HG03442 (cell line): ENCODE data around the gene CAVIN1.
"Not testable (repeated sequence)": the region's sequence is repeated elsewhere in the genome, so short reads cannot be mapped to it uniquely, and the experiment has no call there.

ENCODE experiments used
- ATAC-seq: cut with Tn5 transposase; IDR thresholded peaks from one replicate; pipeline ENCODE4 v1.9.1; 2021; ENCODE audit warnings: mild to moderate bottlenecking, moderate library complexity; ENCODE audit not compliant: unreplicated experiment

The CAVIN1 gene, protein sequence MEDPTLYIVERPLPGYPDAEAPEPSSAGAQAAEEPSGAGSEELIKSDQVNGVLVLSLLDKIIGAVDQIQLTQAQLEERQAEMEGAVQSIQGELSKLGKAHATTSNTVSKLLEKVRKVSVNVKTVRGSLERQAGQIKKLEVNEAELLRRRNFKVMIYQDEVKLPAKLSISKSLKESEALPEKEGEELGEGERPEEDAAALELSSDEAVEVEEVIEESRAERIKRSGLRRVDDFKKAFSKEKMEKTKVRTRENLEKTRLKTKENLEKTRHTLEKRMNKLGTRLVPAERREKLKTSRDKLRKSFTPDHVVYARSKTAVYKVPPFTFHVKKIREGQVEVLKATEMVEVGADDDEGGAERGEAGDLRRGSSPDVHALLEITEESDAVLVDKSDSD

GRCh38 chr17:42422958-42423712 is at the start of gene CAVIN1:
CAVIN1 (minus strand) TSS chr17:42423256; CDS start chr17:42423097, 159 bp downstream.
- no peak for ATAC-seq

DNA sequence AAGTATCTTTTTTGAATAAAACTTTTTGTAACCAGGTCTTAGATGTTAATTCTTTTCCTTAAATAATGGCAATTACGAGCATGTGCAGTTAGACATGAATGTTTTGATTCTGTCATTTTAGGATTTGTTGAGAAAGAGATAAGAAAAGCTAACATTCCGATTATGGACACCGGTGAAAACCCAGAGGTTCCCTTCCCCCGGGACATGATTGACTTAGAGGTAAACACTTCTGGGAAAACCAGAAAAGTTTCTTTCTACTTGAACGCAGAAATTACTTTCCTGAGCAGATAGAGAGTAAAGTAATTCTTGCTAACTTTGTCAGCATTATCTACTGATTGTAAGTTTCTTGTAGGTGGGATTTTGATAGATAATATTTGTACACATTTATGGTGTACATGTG is 44.8 kb upstream of the CAVIN1 start:
- ATAC-seq = no peak

DNA sequence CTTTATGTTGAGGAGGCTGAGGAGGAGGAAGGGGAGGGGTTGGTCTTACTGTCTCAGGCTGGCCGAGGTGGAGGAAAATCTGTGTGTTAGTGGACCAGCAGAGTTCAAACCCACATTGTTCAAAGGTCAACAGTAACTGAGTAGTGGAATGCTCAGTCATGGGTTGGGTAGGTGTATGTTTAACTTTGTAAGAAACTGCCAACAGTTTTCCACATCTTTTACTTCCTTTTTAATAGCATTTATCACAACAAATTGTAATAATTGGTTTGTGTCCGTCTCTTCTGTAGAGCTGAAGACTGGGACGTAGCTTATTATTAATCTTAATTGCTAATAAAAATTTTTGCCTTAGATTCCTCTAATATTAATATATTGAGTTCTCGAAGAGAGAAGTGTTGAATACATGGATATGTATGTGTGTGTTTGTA is 40.9 kb upstream of the CAVIN1 start:
- ATAC-seq = no peak

GRCh38 chr17:42460371-42460770 is 37.3 kb upstream of the CAVIN1 start:
- no peak for ATAC-seq

DNA sequence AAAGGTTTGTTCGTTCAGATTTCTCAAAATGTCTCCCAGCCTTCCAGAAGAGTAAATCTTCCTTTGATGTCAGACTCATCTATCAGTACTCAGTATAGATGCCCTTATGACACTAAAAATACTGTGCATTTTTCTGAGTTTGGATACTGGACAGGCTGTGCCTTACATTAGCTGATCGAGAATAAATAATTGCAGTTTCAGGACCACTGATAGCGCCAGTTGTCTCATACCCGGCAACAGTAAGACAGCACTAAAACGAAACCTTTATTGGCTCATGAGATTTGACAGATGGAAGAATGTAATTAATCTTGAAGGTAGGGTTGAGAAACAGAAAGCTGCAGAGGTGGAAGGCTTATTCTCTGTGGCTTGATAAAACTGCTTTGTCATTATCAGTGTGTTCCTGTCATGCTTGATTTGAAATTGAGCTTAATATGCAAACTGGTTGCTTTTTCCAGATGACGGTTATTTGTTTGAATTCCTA is 36.8 kb upstream of the CAVIN1 start:
- ATAC-seq = no peak

GRCh38 chr17:42459256-42459800 is 36.3 kb upstream of the CAVIN1 start:
- ATAC-seq = no peak

- ATAC-seq = peak; percentile 77
Observed at GRCh38 chr17:42458497-42459255, 35.6 kb upstream of the CAVIN1 start, which contains the start of gene ATP6V0A1. ATP6V0A1 (plus strand) TSS chr17:42458878; CDS start chr17:42460895, 2,017 bp downstream.

- no peak for ATAC-seq
Observed at GRCh38 chr17:42457107-42457792, 34.2 kb upstream of the CAVIN1 start.

GRCh38 chr17:42456223-42457106 is 33.4 kb upstream of the CAVIN1 start:
- ATAC-seq = no peak

- ATAC-seq = not testable (repeated sequence)
Observed at GRCh38 chr17:42454987-42455386, 31.9 kb upstream of the CAVIN1 start.

DNA sequence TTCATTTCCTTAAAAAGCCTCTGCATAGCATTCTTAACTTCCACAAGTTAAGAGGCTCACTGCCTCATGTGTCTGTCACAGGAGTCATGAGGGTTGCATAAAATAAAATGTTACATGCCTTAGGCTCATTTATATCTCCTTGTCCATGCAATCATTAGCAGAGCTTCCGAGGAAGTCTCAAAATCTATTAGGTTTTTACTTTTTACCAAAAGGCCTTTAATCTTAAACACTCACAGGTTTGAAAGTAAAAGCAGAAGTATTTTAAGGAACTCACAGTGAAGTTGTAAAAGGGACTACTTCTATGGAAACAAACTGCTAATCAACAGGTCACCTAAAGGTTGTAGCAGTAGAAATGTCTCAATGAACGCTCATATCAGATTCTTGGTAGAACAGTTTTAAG is 30.4 kb upstream of the CAVIN1 start:
- ATAC-seq = no peak

- not testable (repeated sequence) for ATAC-seq
Observed at GRCh38 chr17:42451270-42451669, 28.2 kb upstream of the CAVIN1 start.

GRCh38 chr17:42449838-42450237 is 26.8 kb upstream of the CAVIN1 start:
- not testable (repeated sequence) for ATAC-seq

- ATAC-seq = not testable (repeated sequence)
Observed at GRCh38 chr17:42449176-42449575, 26.1 kb upstream of the CAVIN1 start.

- no peak for ATAC-seq
Observed at GRCh38 chr17:42442196-42442565, 19.1 kb upstream of the CAVIN1 start.

DNA sequence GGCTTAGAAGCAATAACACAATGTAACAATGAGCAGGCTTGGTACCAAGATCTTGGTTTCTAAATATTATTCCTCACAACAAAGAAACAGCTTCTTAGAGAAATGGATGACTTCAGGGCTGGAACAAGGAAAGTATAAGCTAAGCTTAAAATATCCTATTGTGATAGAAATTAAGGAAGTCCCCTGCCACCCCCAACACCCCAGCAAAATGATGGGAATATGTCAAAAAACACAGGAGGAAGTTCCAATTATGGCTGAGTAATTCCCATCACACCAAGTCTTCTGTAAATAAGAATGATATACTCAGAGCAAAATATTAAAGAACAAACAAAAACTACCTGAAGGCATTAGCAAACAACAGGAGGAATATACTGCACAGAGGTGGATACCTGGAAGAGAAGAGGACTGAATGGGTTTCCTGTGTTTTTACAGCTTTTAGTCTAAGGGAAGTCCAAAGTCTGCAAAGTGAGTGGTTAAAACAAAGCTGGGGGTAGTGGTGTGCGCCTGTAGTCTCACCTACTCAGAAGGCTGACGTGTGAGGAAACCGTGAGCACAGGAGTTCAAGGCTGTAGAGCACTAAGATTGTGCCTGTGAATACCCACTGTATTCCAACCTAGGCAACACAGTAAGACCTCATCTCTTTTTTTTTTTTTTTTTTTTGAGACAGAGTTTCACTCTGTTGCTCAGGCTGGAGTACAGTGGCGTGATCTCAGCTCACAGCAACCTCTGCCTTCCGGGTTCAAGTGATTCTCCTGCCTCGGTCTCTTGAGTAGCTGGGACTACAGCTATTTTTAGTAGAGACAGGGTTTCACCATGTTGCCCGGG is 18.5 kb upstream of the CAVIN1 start:
- ATAC-seq = no peak

GRCh38 chr17:42438600-42439567 is 15.8 kb upstream of the CAVIN1 start:
- ATAC-seq = no peak
